DMS153 (cell line): Measurements from ENCODE around the gene HTR2C.
"Not testable (repeated sequence)": the region's sequence is repeated elsewhere in the genome, so short reads cannot be mapped to it uniquely, and the experiment has no call there.

Source experiments
- DNase-seq: peaks from one replicate; lab custom pipeline; 2025; lab: John Stamatoyannopoulos, UW

HTR2C gene

DNA sequence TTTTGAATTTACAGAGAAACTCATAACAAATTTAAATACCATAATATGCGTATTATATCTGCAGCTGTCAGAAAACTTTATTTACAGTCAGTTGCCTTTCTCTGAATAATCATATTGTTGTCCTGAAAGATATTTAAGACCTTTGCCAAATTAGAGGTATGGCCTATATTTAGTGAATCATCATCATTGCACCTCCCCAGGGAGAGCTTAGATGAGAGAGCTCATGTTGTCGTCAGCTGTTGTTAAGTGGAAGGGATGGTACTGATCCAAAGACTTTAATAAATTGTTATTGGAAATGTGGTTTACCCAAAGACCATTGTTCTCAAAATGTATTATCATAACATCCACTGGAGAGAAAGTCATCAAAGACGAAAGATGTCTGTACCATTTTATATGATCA, 128.6 kb downstream of the HTR2C start:
- no peak for DNase-seq

- no peak for DNase-seq
Measured at GRCh38 chrX:114715096-114715495, 131.2 kb downstream of the HTR2C start.

DNA sequence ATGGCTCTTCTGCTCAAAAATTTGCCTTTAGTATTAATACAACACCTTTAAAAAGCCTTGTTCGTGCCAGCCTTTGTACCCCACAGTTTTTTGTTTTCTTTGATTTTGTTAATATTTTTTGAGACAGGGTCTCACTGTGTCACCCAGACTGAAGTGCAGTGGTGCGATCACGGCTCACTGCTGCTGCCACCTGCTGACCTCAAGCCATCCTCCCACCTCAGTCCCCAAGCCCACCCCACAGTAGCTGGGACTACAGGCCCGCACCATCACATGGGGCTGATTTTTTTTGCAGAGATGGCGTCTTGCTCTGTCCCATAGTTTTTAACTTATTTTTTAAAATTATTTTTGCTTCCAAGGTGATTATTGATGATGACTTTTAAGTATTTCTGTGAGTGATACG, 134.0 kb downstream of the HTR2C start:
- DNase-seq: no peak

GRCh38 chrX:114766541-114766940, 182.7 kb downstream of the HTR2C start:
- DNase-seq: no peak

GRCh38 chrX:114774691-114775090, 190.8 kb downstream of the HTR2C start:
- no peak for DNase-seq

DNA sequence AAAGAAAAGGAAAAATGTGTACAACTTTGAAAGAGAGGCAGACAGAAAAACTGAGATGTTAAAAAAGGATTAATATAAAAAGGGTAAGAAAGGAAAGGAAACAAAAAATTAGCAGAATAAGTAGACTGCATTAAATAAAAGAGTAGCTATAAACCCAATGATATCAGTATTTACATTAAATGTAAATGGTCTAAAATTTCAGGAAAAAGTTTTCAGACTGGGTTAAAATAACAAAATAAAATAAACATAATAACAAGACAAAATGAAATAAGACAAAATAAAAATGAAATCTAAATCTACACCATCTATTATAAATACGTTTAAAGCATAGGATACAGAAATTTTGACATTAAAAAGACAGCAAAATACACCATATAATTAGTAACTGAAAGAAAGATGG, 199.0 kb downstream of the HTR2C start:
- DNase-seq: no peak

DNA sequence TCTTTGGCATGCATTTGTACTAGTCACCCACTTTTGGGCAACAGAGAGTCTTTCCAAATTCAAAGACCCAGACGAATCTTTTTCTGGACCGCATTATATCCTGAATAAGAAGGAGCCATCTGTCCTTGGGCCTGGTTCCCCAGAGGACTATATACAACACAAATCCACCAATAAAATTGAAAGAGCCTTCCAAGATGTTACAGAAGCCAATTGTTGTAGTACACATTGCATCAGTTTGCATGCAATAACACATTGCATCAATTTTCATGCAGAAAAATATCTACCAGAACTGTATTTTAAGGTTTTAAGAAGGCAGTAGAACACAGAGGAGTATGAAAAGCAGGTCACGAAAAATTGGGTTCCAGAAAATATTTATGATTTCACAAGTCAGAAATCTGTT, 203.2 kb downstream of the HTR2C start:
- DNase-seq: no peak

DNA sequence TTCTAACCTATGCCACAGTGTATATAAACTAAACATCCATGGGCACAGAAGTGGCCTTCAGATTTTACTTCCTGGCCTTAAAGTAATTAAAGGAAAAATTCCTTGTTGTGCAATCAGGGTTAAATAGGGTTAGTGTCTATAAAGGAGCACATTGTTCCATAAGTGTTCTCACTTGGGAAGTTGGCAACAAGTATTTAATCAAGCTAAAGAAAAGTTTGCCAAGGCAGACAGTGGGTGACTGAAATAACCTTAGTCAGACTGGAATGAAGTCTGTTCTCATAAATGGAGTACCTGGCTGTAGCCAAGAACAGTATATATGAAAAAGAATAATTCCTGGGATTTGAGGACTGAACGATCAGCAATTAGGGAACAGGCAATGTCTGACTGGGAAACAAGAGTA, 213.6 kb downstream of the HTR2C start:
- no peak for DNase-seq

DNA sequence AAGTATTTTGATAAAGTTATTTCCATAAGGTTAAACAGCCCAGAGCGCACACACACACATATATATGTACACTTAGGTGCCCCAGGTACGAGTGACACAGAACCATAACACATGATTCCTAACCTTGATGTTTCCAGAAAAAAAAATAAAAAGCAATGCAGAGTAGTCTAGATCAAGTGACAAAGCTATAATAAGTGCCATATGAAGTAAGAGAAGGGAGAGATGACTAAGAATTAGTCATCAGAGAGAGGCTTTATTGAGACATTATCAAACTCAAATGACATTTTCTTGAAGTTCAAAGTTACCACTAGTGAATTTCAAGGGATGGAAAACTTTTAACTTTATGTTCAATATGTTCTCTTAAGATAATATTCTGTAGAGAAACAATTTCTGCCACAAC, 215.0 kb downstream of the HTR2C start:
- no peak for DNase-seq

DNA sequence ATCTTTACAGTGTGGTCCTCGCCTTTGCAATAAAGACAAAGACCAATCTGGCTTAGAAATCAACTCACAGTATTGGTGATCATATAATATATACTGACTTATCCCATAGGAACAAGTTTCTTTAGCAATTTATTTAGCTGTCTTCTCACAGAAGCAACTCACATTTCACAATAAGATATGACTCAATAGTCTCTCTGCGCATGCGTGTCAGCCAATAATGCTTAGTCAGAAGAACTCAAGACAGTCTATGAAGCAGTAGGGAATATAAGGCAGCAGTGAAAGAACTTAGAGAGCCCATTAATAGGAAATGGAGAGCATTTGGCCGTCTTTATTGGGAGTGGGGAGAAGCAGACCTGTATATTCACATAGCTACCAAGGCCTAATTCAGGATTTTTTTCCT, 216.8 kb downstream of the HTR2C start:
- no peak for DNase-seq

- DNase-seq: no peak
Measured at GRCh38 chrX:114819509-114819908, 235.6 kb downstream of the HTR2C start.

DNA sequence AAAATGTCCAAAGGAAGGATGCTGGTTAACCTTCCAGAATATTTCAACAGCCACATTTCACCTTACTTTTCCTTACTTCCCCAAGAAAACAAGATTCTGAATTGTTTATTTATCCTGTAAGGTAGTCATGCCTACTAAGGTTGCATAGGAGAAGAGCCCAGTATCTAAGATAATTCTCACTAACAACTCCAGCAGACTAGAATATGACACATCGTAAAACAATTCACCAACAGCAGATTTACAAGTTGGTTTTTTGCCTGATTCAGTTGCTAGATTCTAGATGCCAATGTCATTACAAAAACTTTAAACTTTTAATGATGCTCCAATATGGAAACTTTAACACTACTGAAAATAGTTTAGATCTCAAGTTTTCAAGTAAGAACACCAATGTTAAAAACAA, 257.2 kb downstream of the HTR2C start:
- DNase-seq: no peak

- DNase-seq: no peak
Measured at GRCh38 chrX:114842181-114842580, 258.3 kb downstream of the HTR2C start.

GRCh38 chrX:114889481-114889880, 305.6 kb downstream of the HTR2C start:
- no peak for DNase-seq

DNA sequence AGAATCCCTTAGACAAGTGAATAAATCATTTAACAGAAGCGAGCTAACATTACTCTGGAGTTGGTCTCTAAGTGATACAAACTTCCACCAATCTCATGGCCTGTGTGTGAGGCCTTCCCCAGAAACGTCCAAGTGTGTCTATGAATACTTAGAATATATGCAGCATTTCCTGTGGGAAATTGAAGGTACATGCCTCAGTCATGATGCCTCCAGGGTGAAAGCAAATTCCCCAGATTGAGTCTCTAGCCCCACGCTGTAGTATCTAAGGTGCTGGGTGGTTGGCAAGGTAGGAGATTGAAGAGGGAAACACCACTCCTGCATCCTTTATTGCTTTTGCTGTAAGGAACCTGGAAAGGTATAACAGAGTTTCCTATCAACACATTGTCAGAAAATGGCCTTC, 319.7 kb downstream of the HTR2C start:
- DNase-seq: no peak

DNA sequence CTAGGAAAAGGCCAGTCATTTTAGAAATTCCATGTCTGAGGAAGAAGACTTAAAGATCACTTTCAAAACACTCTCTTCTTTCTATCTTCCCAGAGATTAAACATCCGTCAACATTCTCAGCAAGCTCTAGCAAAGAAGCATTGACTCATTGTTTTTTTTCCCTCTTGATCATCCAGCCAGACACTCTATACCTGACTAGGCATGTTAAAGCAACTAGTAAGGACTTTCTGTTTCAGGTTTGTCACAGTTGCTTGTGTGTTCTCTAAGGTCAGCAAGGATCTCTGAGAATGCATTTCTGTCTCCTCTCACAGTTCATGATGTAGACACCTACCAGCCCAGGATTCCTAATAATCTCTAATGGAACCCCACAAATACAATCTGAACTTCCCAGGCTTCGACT, 321.4 kb downstream of the HTR2C start:
- DNase-seq: no peak

- DNase-seq: no peak
Measured at GRCh38 chrX:114906984-114907510, 323.2 kb downstream of the HTR2C start.

DNA sequence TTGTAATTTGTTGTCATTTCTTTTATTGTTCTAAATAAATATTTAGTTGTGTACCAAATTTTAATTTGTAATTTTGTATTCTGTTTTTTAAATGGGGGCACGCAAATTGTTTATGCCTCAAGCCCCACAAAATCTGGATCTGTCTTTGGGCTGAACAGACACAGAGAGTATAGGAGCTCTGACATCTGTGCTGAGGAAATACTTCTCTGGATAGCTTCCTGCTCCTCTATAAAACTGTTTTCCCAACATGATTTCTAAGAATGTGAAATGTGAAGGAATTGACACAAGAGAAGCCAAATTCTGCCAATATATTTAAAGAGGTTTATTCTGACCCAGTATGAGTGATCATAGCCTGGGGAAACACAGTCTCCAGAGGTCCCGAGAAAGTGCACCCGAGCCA, 340.5 kb downstream of the HTR2C start:
- no peak for DNase-seq

DNA sequence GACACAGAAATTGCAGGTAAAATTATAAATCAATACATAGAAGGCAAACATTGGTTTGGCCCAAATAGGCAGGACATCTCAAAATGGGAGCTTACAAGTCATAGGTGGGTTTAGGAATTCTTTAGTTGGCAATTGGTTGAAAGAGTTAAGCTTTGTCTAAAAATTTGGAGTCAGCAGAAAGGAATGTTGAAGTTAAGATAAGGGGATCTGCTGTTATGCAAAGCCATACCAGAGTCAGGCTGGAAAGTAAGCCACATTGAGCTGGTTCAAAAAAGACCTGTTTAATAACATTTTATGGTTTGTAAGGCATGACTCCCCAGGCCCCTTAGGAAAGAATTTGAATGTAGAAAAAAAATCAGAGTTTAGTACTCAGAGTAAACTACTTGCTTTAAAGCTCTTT, 341.0 kb downstream of the HTR2C start:
- no peak for DNase-seq

- DNase-seq: no peak
Measured at GRCh38 chrX:114930227-114930626, 346.3 kb downstream of the HTR2C start.

GRCh38 chrX:114932550-114932949, 348.7 kb downstream of the HTR2C start:
- no peak for DNase-seq

DNA sequence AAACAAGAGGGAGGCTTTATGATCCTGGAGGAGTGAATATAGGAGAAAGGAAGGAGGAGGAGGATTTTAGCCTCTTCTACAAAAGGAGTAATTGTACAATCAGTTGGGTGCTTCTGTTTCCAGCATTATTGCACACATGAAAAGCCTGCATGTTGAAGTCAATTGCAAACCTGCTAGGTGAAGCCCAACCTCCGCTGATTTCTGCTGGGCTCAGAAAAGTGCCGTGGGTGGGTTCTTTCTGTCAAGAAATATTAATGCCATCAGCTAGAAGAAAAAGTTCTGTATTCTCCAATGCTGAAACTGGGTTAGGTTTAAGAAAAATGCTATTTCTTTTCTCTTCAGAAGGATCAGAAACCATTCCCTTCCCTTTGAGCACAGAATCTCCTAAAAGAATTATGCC, 349.4 kb downstream of the HTR2C start:
- not testable (repeated sequence) for DNase-seq

- DNase-seq: not testable (repeated sequence)
Measured at GRCh38 chrX:114937090-114937489, 353.2 kb downstream of the HTR2C start.

DNA sequence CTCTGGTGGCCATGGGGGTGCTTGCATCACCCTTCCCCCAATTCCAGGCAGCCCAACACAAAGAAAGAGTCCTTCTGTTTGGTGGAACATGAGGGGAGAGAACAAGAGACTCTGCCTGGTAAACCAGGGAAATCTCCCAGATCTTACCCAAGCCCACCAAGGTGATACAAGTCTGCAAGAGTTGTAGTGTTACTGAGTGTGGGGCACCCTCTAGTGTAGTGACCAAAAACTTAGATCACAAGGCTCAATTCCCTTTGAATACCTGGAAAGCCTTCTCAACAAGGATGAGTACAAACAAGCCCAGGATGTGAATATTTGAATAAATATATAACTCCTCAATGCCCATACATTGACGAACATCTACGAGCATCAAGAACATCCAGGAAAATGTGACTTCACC, 368.8 kb downstream of the HTR2C start:
- DNase-seq: no peak
